Glutamatergic neuron (in vitro differentiated cells): ENCODE measurements around the gene MSANTD4. TPM values are rescaled to one million over a fixed set of nuclear protein-coding genes. Genes with fewer than 3 reads are reported as not detected.
A peak's percentile ranks its signal among the peaks of the same experiment; 100 is the strongest.

Experiments
- DNase-seq: peaks from one replicate; pipeline ENCODE4 v3.0.0; 2022
- H3K27ac Mint-ChIP-seq: one replicate; pipeline ENCODE4 v1.8.0; 2020; ENCODE audit warnings: mild to moderate bottlenecking, mixed read lengths, inconsistent platforms; ENCODE audit not compliant: unreplicated experiment
- H3K27me3 Mint-ChIP-seq: one replicate; pipeline ENCODE4 v1.8.0; 2020; ENCODE audit warnings: mild to moderate bottlenecking, moderate library complexity, mixed read lengths, inconsistent platforms; ENCODE audit not compliant: unreplicated experiment
- H3K36me3 Mint-ChIP-seq: one replicate; pipeline ENCODE4 v1.8.0; 2020; ENCODE audit warnings: mild to moderate bottlenecking, mixed read lengths, inconsistent platforms; ENCODE audit not compliant: unreplicated experiment
- H3K4me1 Mint-ChIP-seq: one replicate; pipeline ENCODE4 v1.8.0; 2020; ENCODE audit warnings: mild to moderate bottlenecking, low read depth, mixed read lengths, inconsistent platforms; ENCODE audit not compliant: unreplicated experiment
- H3K4me3 Mint-ChIP-seq: one replicate; pipeline ENCODE4 v1.8.0; 2020; ENCODE audit warnings: mild to moderate bottlenecking, mixed read lengths, inconsistent platforms; ENCODE audit not compliant: unreplicated experiment
- H3K9me3 Mint-ChIP-seq: one replicate; pipeline ENCODE4 v1.8.0; 2020; ENCODE audit warnings: mild to moderate bottlenecking, moderate library complexity, mixed read lengths, inconsistent platforms; ENCODE audit not compliant: unreplicated experiment
- CTCF ChIP-seq: fragments of 200-600 bp; sonication (generic); IDR thresholded peaks from one replicate; pipeline ENCODE4 v1.5.0; 2021; ENCODE audit not compliant: partially characterized antibody, unreplicated experiment
- total RNA-seq: library from RNA; stranded (reverse); fragmentation: NEBNext Ultra II Directional; extraction: Animal tissue kit (Norgen Biotek cat#: 25700); gene quantifications from one replicate; pipeline ENCODE4 v1.2.1, GENCODE V29; 2021; ENCODE audit not compliant: unreplicated experiment

MSANTD4 gene
- total RNA-seq, 1 donor from 2014 or later, result 46.4 TPM

- peak overlapping the region; percentile 85 for H3K4me3 Mint-ChIP-seq
- peak overlapping the region; percentile 99 for H3K27ac Mint-ChIP-seq
- peaks cover 19% of the 10 kb centered on the region for H3K36me3 Mint-ChIP-seq
- H3K27me3 Mint-ChIP-seq, result peaks cover 11% of the 10 kb centered on the region
- peaks cover 17% of the 10 kb centered on the region for H3K9me3 Mint-ChIP-seq
- TF ChIP-seq CTCF, result no peak
- DNase-seq, result peak; percentile 89
- peaks cover 22% of the 10 kb centered on the region for H3K4me1 Mint-ChIP-seq
Measured at GRCh38 chr11:105960252-105961245, 61.5 kb downstream of the MSANTD4 start.

Other genes starting within 250 kb of the MSANTD4 start
- gene KBTBD3, start 55.1 kb upstream of the MSANTD4 start, total RNA-seq, result 8.9 TPM
- 109 TPM for gene AASDHPPT, start 55.4 kb upstream of the MSANTD4 start, total RNA-seq